GM21529 (cell line): ENCODE measurements around the gene FAM222A.

ENCODE experiments used
- ATAC-seq: cut with Tn5 transposase; IDR thresholded peaks from one replicate; pipeline ENCODE4 v1.9.1; 2021; ENCODE audit not compliant: unreplicated experiment

FAM222A gene

GRCh38 chr12:109724321-109724892, 10.8 kb downstream of the FAM222A start:
- ATAC-seq: no peak

- ATAC-seq: no peak
These were observed 11.9 kb downstream of the FAM222A start for GRCh38 chr12:109725321-109726105.

- ATAC-seq: no peak
These were observed 12.5 kb downstream of the FAM222A start for GRCh38 chr12:109726106-109726497.

- no peak for ATAC-seq
These were observed 12.9 kb downstream of the FAM222A start for GRCh38 chr12:109726511-109727038.

GRCh38 chr12:109727039-109727723, 13.6 kb downstream of the FAM222A start:
- ATAC-seq: no peak

GRCh38 chr12:109727746-109728726, 14.4 kb downstream of the FAM222A start:
- ATAC-seq: no peak

GRCh38 chr12:109728921-109729320, 15.3 kb downstream of the FAM222A start:
- ATAC-seq: no peak

GRCh38 chr12:109729371-109729781, 15.8 kb downstream of the FAM222A start:
- ATAC-seq: no peak

- ATAC-seq: no peak
These were observed 16.2 kb downstream of the FAM222A start for GRCh38 chr12:109729801-109730200.

- no peak for ATAC-seq
These were observed 16.9 kb downstream of the FAM222A start for GRCh38 chr12:109730306-109731145.

GRCh38 chr12:109731231-109731731, 17.7 kb downstream of the FAM222A start:
- no peak for ATAC-seq

GRCh38 chr12:109731806-109732205, 18.2 kb downstream of the FAM222A start:
- no peak for ATAC-seq

GRCh38 chr12:109732321-109733305, 19.0 kb downstream of the FAM222A start:
- ATAC-seq: no peak

GRCh38 chr12:109734219-109735000, 20.8 kb downstream of the FAM222A start:
- ATAC-seq: no peak

GRCh38 chr12:109735051-109735521, 21.5 kb downstream of the FAM222A start:
- ATAC-seq: no peak

GRCh38 chr12:109735825-109736551, 22.4 kb downstream of the FAM222A start:
- no peak for ATAC-seq
